ENCODE measurements around the gene TRMT10A. TPM values are rescaled to one million over a fixed set of nuclear protein-coding genes. Genes with fewer than 3 reads are reported as not detected.

The TRMT10A gene
- total and polyA plus RNA-seq, 2 of the 13 experiments (the other 11 are each of a cell fraction or from before 2014, with no cell fraction given) = 3.9 to 12.6 TPM

DNA sequence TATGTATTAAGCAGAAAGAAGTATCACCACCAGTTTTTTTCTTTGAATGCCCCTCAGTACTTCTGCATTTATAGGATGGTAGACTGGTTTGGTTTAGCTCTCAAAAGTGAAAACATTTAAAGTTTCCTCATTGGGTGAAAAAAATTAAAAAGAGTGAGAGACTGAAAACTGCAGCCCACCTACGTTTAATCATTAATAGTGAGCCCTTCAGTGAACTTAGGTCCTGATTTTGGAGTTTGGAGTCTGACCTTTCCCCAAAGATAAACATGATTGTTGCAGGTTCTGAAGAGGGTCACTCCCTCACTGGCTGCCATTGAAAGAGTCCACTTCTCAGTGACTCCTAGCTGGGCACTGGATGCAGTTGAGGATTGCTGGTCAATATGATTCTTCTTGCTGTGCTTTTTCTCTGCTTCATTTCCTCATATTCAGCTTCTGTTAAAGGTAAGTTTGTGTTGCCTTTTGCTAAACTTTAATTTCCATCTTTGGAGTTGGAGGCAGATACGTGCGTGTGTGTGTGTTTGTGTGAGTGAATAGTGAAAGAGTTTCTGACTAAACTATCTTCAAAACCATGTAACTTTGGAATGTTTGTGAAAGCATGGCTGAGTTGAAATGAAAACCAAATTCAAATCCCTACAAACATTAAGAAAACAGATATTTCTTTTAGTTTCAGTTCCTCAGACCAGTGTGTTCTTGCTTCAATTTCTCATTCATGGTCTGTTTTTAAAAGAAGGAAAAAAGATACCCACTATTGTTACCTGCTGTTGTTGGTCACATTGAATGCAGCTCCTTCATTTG, 10.9 kb upstream of the TRMT10A start, which contains the start of gene MTTP (continued):
- TF ChIP-seq MYNN (CRISPR knock-in tag; IDR thresholded peaks at IDR 0.05; ENCODE audit: low read depth) (no peak), ZNF761 (CRISPR knock-in tag; conservative IDR thresholded peaks at IDR 0.05) (no peak), JUND (CRISPR knock-in tag; IDR thresholded peaks at IDR 0.05) (no peak), ZNF792 (CRISPR knock-in tag; IDR thresholded peaks at IDR 0.05) (no peak), POGZ (CRISPR knock-in tag; IDR thresholded peaks at IDR 0.05) (peak; percentile 86), PHF21A (CRISPR knock-in tag; IDR thresholded peaks at IDR 0.05) (peak; percentile 55; the same call in 1 of the 2 replicates), NPAS2 (CRISPR knock-in tag; IDR thresholded peaks at IDR 0.05; ENCODE audit: borderline replicate concordance) (no peak), ZNF468 (CRISPR knock-in tag; IDR thresholded peaks at IDR 0.05) (no peak), WIZ (CRISPR knock-in tag; IDR thresholded peaks at IDR 0.05) (no peak), ZNF33B (CRISPR knock-in tag; IDR thresholded peaks at IDR 0.05) (no peak), SIN3A (IDR thresholded peaks at IDR 0.05; ENCODE audit: borderline replicate concordance, low read depth, low read length) (no peak), ZNF780A (CRISPR knock-in tag; IDR thresholded peaks at IDR 0.05) (no peak), ZNF589 (CRISPR knock-in tag; conservative IDR thresholded peaks at IDR 0.05) (no peak), CENPT (CRISPR knock-in tag; IDR thresholded peaks at IDR 0.05; ENCODE audit: low read depth) (no peak), STAG1 (CRISPR knock-in tag; IDR thresholded peaks at IDR 0.05) (no peak), ZNF570 (CRISPR knock-in tag; IDR thresholded peaks at IDR 0.05; ENCODE audit: borderline replicate concordance) (no peak), ZNF672 (CRISPR knock-in tag; IDR thresholded peaks at IDR 0.05) (no peak), ZKSCAN1 (IDR thresholded peaks at IDR 0.05; ENCODE audit: low read length) (no peak), SAP130 (CRISPR knock-in tag; IDR thresholded peaks at IDR 0.05; ENCODE audit: low read depth) (peak; percentile 86), SRF (IDR thresholded peaks at IDR 0.05; ENCODE audit: low read depth, low read length) (no peak), ADNP (CRISPR knock-in tag; IDR thresholded peaks at IDR 0.05) (no peak)
- TF ChIP-seq, protein P1, sequence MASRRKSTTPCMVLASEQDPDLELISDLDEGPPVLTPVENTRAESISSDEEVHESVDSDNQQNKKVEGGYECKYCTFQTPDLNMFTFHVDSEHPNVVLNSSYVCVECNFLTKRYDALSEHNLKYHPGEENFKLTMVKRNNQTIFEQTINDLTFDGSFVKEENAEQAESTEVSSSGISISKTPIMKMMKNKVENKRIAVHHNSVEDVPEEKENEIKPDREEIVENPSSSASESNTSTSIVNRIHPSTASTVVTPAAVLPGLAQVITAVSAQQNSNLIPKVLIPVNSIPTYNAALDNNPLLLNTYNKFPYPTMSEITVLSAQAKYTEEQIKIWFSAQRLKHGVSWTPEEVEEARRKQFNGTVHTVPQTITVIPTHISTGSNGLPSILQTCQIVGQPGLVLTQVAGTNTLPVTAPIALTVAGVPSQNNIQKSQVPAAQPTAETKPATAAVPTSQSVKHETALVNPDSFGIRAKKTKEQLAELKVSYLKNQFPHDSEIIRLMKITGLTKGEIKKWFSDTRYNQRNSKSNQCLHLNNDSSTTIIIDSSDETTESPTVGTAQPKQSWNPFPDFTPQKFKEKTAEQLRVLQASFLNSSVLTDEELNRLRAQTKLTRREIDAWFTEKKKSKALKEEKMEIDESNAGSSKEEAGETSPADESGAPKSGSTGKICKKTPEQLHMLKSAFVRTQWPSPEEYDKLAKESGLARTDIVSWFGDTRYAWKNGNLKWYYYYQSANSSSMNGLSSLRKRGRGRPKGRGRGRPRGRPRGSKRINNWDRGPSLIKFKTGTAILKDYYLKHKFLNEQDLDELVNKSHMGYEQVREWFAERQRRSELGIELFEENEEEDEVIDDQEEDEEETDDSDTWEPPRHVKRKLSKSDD (CRISPR knock-in tag; IDR thresholded peaks at IDR 0.05; ENCODE audit: low read depth) = no peak
- TF ChIP-seq, protein P2, sequence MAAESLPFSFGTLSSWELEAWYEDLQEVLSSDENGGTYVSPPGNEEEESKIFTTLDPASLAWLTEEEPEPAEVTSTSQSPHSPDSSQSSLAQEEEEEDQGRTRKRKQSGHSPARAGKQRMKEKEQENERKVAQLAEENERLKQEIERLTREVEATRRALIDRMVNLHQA (CRISPR knock-in tag; IDR thresholded peaks at IDR 0.05) = no peak
- TF ChIP-seq, protein P3, sequence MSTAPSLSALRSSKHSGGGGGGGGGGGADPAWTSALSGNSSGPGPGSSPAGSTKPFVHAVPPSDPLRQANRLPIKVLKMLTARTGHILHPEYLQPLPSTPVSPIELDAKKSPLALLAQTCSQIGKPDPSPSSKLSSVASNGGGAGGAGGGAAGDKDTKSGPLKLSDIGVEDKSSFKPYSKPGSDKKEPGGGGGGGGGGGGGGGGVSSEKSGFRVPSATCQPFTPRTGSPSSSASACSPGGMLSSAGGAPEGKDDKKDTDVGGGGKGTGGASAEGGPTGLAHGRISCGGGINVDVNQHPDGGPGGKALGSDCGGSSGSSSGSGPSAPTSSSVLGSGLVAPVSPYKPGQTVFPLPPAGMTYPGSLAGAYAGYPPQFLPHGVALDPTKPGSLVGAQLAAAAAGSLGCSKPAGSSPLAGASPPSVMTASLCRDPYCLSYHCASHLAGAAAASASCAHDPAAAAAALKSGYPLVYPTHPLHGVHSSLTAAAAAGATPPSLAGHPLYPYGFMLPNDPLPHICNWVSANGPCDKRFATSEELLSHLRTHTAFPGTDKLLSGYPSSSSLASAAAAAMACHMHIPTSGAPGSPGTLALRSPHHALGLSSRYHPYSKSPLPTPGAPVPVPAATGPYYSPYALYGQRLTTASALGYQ (CRISPR knock-in tag; IDR thresholded peaks at IDR 0.05) = peak; percentile 67; the same call in 1 of the 2 replicates
- TF ChIP-seq, protein P4, sequence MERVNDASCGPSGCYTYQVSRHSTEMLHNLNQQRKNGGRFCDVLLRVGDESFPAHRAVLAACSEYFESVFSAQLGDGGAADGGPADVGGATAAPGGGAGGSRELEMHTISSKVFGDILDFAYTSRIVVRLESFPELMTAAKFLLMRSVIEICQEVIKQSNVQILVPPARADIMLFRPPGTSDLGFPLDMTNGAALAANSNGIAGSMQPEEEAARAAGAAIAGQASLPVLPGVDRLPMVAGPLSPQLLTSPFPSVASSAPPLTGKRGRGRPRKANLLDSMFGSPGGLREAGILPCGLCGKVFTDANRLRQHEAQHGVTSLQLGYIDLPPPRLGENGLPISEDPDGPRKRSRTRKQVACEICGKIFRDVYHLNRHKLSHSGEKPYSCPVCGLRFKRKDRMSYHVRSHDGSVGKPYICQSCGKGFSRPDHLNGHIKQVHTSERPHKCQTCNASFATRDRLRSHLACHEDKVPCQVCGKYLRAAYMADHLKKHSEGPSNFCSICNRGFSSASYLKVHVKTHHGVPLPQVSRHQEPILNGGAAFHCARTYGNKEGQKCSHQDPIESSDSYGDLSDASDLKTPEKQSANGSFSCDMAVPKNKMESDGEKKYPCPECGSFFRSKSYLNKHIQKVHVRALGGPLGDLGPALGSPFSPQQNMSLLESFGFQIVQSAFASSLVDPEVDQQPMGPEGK (CRISPR knock-in tag; IDR thresholded peaks at IDR 0.05) = no peak

All from HepG2 (cell line).